Umbilical cord (tissue), 2 donors: ENCODE results near the gene MTM1. TPM values are rescaled to one million over a fixed set of nuclear protein-coding genes. Genes with fewer than 3 reads are reported as not detected.

Experiments used
- DNase-seq: peaks from one replicate; pipeline ENCODE4 v3.0.0-alpha.2; 2015; ENCODE audit warnings: low spot score
- total RNA-seq: library from RNA; depleted of rRNA; stranded (reverse); fragments of >200 nt; gene quantifications from one replicate; pipeline ENCODE4 v1.2.3, GENCODE V29; 2014; ENCODE audit warnings: low replicate concordance; ENCODE audit not compliant: insufficient read depth

Gene MTM1
- total RNA-seq, 1 donor from 2014 or later, result 15.9 TPM

DNA sequence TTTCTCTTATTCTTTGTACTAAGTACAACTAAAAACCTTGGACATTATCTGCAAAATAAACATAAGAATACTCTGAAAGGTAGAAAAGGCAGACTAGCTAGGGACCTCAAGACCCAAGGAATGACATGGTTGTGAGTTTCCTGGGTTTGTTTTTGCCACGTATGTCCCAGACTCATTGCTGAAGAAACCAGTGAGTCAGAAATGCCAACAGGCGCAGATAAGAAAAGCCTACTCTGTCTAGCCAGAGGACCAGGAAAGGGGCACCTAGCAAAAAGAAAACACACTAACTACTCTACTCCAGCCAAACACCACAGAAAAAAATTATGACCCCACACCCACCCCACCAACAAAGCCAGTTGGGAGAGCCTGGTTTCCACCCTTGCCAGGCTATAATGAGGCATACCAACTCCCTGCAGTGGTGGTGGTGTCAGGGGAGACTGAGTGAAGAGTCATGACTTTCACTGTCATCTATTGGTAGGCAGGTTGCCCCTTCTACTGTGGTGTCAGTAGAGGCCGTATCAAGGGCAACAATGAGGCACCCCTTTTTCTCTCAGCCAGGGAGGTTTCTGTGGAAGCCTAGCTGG, 135.7 kb downstream of the MTM1 start:
- no peak for DNase-seq

DNA sequence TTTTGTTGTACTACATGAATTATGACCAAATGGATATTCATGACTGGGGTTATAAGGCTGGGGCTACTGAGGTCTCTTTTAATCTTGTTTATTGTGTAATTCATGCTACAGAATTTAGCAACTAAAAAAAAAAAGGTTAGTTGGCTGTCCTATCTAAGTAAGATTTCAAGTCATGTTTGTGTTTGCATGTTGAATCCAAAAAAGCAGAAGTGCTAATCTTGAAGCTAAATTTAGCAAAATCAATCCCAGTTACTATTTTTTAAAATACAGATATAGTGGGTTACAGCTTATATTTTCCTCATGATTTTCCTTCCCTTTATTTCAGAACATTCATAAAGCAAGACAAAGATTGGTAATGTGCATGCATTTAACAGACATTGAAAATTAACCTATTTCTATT, 144.2 kb downstream of the MTM1 start:
- no peak for DNase-seq

DNA sequence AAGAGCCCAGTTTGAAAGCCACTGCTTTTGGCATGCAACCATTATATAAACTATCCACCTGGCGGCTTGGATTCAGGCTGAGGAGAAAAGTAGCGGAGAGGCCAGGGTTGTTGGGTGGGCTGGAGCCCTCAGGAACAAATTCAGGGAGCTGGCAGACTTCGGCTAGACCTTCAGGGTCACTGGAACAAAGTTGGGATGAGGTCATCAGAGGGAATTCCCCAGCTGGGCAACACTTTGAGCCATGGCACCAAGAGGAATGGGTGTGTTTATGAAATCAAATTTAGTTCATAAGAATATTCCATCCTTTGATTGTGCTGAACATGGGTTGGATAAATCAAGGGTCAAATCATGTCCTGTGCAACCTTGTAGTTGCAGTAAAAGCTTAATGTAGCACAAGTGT, 146.8 kb downstream of the MTM1 start:
- no peak for DNase-seq

DNA sequence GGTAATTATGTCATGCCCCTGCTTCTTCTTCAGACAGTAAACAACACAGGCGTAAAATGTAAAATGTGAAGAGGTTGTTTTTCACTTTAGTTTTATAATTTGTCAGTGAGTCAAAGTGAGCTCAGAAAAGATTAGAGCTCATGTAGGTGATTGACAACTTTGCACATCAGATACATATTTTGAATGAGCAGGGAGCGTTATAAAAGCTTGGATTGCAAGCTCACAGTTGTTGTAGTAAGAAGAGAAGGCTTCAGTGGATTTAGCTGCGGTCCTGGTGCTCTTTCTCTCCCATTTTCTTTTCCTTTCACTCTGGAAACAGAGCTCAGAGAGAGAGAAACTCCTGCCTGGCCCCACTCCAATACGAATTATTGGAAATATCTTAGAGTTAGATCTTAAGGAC, 151.2 kb downstream of the MTM1 start:
- no peak for DNase-seq

Other genes starting within 250 kb of the MTM1 start
- gene MAMLD1, start 205.3 kb upstream of the MTM1 start, total RNA-seq, result 0.72 TPM
- gene MTMR1, start 124.8 kb downstream of the MTM1 start, total RNA-seq, result 17.3 TPM